DLD1 (cell line): Measurements from ENCODE around the gene METTL8.

Experiments used
- in situ Hi-C: cut with HindIII; loops from 2 replicates; pipeline ENCODE4 v1.10.0; 2017; ENCODE audit warnings: low sequenced_read_pairs

Gene METTL8

GRCh38 chr2:171267855-171268629 lies 165.7 kb downstream of the METTL8 start:
- in situ Hi-C loops = no loop called here
